Sigmoid colon (tissue), 3 donors: Measurements from ENCODE around the gene CLEC4G.

Experiments
- POLR2A ChIP-seq, 2 donors: fragments of 450-650 bp; IDR thresholded peaks; one replicate each; pipeline ENCODE4 v1.6.1; 2016; ENCODE audit warnings: antibody characterized with exemption in 2 of 2, mild to moderate bottlenecking in 2 of 2, moderate library complexity in 2 of 2
- TF ChIP-seq, protein P1 (sequence below), 4 experiments: fragments of 450-650 bp in 3 of 4; fragments of 200-600 bp in 1 of 4; IDR thresholded peaks; one replicate each; pipeline ENCODE4 v1.5.1; 2016 to 2019; ENCODE audit warnings: antibody characterized with exemption in 4 of 4, mild to moderate bottlenecking in 3 of 4, moderate library complexity in 2 of 4

DNA sequence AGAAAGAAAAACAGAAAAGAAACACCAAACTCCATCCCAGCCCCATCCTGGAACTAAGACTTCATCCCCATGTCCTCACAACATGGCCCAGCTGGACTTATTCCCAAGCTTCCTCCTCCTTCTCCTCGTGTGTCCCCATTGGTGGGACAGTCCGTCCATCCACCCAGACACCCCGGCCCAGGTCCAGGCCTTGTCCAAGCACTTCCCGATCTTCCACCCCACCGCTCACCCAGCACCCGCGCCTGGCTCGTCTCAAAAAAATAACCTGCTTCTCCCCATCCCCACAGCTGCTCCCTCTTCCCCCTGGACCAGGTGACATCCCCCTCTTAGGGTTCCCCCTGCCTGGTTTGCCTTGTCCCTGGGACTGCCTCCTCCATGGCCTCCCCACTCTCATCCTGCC is 28.6 kb downstream of the CLEC4G start:
- TF ChIP-seq, protein P1, sequence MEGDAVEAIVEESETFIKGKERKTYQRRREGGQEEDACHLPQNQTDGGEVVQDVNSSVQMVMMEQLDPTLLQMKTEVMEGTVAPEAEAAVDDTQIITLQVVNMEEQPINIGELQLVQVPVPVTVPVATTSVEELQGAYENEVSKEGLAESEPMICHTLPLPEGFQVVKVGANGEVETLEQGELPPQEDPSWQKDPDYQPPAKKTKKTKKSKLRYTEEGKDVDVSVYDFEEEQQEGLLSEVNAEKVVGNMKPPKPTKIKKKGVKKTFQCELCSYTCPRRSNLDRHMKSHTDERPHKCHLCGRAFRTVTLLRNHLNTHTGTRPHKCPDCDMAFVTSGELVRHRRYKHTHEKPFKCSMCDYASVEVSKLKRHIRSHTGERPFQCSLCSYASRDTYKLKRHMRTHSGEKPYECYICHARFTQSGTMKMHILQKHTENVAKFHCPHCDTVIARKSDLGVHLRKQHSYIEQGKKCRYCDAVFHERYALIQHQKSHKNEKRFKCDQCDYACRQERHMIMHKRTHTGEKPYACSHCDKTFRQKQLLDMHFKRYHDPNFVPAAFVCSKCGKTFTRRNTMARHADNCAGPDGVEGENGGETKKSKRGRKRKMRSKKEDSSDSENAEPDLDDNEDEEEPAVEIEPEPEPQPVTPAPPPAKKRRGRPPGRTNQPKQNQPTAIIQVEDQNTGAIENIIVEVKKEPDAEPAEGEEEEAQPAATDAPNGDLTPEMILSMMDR (IDR thresholded peaks at IDR 0.05), result no peak
- TF ChIP-seq POLR2A (IDR thresholded peaks at IDR 0.05), result no peak
